ENCODE data around the gene P2RX1.

DNA sequence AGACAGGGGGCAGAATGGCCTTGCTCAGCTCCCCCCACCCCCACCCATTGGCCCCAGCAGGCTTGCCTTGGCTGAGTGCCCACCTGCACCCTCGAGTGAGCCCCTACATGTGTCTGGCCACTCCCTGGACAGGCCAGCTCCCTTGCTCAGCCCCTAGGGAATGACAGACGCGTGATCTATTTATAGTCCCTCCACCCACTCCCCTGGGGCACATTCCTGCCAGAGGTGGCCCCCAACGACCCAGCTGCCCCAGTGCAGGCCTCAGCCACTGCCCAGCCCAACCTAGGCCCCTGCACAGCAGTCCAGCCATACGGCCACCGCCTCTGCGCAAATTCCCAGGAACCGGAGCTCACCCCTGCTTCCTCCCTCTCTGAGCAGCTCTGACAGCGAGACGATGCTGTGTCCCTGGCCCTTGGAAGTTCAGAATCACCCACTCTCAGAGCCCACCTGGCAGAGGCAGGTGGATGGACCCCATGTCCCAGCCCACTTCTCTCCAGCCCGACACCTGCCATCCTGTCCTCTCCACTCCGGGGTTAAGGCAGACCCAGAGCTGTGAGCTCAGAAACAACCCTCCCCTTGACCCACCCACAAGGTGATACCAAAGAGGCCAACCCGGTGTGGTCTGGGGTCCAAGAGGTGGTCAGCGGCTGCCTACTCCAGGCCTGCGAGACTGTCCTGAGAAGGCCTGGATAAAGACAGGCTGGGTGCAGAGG is 11.5 kb upstream of the P2RX1 start:
- TF ChIP-seq CTCF (conservative IDR thresholded peaks at IDR 0.05; ENCODE audit: low read depth in 2 of 2): no peak
- no peak for TF ChIP-seq CREB1 (CRISPR knock-in tag; IDR thresholded peaks at IDR 0.05; ENCODE audit: low read depth)
- no peak for TF ChIP-seq EZH2 (IDR thresholded peaks at IDR 0.05; ENCODE audit: low read depth, unreplicated experiment)
- TF ChIP-seq EZH2phosphoT487 (IDR thresholded peaks at IDR 0.05; ENCODE audit: unreplicated experiment): no peak
- TF ChIP-seq, protein P1, sequence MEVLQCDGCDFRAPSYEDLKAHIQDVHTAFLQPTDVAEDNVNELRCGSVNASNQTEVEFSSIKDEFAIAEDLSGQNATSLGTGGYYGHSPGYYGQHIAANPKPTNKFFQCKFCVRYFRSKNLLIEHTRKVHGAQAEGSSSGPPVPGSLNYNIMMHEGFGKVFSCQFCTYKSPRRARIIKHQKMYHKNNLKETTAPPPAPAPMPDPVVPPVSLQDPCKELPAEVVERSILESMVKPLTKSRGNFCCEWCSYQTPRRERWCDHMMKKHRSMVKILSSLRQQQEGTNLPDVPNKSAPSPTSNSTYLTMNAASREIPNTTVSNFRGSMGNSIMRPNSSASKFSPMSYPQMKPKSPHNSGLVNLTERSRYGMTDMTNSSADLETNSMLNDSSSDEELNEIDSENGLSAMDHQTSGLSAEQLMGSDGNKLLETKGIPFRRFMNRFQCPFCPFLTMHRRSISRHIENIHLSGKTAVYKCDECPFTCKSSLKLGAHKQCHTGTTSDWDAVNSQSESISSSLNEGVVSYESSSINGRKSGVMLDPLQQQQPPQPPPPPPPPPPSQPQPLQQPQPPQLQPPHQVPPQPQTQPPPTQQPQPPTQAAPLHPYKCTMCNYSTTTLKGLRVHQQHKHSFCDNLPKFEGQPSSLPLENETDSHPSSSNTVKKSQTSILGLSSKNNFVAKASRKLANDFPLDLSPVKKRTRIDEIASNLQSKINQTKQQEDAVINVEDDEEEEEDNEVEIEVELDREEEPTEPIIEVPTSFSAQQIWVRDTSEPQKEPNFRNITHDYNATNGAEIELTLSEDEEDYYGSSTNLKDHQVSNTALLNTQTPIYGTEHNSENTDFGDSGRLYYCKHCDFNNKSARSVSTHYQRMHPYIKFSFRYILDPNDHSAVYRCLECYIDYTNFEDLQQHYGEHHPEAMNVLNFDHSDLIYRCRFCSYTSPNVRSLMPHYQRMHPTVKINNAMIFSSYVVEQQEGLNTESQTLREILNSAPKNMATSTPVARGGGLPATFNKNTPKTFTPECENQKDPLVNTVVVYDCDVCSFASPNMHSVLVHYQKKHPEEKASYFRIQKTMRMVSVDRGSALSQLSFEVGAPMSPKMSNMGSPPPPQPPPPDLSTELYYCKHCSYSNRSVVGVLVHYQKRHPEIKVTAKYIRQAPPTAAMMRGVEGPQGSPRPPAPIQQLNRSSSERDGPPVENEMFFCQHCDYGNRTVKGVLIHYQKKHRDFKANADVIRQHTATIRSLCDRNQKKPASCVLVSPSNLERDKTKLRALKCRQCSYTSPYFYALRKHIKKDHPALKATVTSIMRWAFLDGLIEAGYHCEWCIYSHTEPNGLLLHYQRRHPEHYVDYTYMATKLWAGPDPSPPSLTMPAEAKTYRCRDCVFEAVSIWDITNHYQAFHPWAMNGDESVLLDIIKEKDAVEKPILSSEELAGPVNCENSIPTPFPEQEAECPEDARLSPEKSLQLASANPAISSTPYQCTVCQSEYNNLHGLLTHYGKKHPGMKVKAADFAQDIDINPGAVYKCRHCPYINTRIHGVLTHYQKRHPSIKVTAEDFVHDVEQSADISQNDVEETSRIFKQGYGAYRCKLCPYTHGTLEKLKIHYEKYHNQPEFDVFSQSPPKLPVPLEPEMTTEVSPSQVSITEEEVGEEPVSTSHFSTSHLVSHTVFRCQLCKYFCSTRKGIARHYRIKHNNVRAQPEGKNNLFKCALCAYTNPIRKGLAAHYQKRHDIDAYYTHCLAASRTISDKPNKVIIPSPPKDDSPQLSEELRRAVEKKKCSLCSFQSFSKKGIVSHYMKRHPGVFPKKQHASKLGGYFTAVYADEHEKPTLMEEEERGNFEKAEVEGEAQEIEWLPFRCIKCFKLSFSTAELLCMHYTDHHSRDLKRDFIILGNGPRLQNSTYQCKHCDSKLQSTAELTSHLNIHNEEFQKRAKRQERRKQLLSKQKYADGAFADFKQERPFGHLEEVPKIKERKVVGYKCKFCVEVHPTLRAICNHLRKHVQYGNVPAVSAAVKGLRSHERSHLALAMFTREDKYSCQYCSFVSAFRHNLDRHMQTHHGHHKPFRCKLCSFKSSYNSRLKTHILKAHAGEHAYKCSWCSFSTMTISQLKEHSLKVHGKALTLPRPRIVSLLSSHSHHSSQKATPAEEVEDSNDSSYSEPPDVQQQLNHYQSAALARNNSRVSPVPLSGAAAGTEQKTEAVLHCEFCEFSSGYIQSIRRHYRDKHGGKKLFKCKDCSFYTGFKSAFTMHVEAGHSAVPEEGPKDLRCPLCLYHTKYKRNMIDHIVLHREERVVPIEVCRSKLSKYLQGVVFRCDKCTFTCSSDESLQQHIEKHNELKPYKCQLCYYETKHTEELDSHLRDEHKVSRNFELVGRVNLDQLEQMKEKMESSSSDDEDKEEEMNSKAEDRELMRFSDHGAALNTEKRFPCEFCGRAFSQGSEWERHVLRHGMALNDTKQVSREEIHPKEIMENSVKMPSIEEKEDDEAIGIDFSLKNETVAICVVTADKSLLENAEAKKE (CRISPR knock-in tag; IDR thresholded peaks at IDR 0.05): no peak
- TF ChIP-seq JUNB (IDR thresholded peaks at IDR 0.05; ENCODE audit: unreplicated experiment): no peak
- TF ChIP-seq ETS1 (IDR thresholded peaks at IDR 0.05): no peak
- TF ChIP-seq REST (IDR thresholded peaks at IDR 0.05; ENCODE audit: unreplicated experiment): no peak
- TF ChIP-seq POLR2AphosphoS5 (IDR thresholded peaks at IDR 0.05; ENCODE audit: low read depth): no peak
- no peak for TF ChIP-seq ZNF114 (CRISPR knock-in tag; IDR thresholded peaks at IDR 0.05)
